ENCODE data around the gene IRS1.

GRCh38 chr2:226790011-226790410, 9.6 kb downstream of the IRS1 start:
- TF ChIP-seq RAD21 (IDR thresholded peaks at IDR 0.05; ENCODE audit: low read depth), result no peak
- TF ChIP-seq, protein P1, sequence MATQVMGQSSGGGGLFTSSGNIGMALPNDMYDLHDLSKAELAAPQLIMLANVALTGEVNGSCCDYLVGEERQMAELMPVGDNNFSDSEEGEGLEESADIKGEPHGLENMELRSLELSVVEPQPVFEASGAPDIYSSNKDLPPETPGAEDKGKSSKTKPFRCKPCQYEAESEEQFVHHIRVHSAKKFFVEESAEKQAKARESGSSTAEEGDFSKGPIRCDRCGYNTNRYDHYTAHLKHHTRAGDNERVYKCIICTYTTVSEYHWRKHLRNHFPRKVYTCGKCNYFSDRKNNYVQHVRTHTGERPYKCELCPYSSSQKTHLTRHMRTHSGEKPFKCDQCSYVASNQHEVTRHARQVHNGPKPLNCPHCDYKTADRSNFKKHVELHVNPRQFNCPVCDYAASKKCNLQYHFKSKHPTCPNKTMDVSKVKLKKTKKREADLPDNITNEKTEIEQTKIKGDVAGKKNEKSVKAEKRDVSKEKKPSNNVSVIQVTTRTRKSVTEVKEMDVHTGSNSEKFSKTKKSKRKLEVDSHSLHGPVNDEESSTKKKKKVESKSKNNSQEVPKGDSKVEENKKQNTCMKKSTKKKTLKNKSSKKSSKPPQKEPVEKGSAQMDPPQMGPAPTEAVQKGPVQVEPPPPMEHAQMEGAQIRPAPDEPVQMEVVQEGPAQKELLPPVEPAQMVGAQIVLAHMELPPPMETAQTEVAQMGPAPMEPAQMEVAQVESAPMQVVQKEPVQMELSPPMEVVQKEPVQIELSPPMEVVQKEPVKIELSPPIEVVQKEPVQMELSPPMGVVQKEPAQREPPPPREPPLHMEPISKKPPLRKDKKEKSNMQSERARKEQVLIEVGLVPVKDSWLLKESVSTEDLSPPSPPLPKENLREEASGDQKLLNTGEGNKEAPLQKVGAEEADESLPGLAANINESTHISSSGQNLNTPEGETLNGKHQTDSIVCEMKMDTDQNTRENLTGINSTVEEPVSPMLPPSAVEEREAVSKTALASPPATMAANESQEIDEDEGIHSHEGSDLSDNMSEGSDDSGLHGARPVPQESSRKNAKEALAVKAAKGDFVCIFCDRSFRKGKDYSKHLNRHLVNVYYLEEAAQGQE (IDR thresholded peaks at IDR 0.05; ENCODE audit: low read depth), result no peak
- TF ChIP-seq FOXM1 (IDR thresholded peaks at IDR 0.05; ENCODE audit: borderline replicate concordance, low read depth), result no peak
- no peak for TF ChIP-seq EP300 (IDR thresholded peaks at IDR 0.05; ENCODE audit: borderline replicate concordance)
- no peak for TF ChIP-seq TEAD4 (IDR thresholded peaks at IDR 0.05)
- no peak for TF ChIP-seq YY1 (IDR thresholded peaks at IDR 0.05; ENCODE audit: low read depth)
- no peak for TF ChIP-seq TAF1 (IDR thresholded peaks at IDR 0.05; ENCODE audit: low read depth)
- no peak for TF ChIP-seq CEBPB (IDR thresholded peaks at IDR 0.05)
- TF ChIP-seq EGR1 (IDR thresholded peaks at IDR 0.05), result no peak

Data from Ishikawa (cell line).